ENCODE results near the gene TOMM5. TPM values are rescaled to one million over a fixed set of nuclear protein-coding genes. Genes with fewer than 3 reads are reported as not detected.

TOMM5 gene
- total RNA-seq, 2 donors from 2014 or later: 45.5 to 63.9 TPM

GRCh38 chr9:37551468-37551867 is 40.9 kb downstream of the TOMM5 start:
- H3K9me3 ChIP-seq: no peaks in the 10 kb centered on the region
- no peak overlapping the region for H3K27ac ChIP-seq
- no peaks in the 10 kb centered on the region for H3K4me1 ChIP-seq
- no peak overlapping the region for H3K4me3 ChIP-seq
- H3K27me3 ChIP-seq: no peaks in the 10 kb centered on the region
- TF ChIP-seq CTCF (IDR thresholded peaks at IDR 0.05): no peak
- no peak for DNase-seq (ENCODE audit: low spot score)
- no peaks in the 10 kb centered on the region for H3K36me3 ChIP-seq

GRCh38 chr9:37550781-37551180 is 41.6 kb downstream of the TOMM5 start:
- TF ChIP-seq CTCF (IDR thresholded peaks at IDR 0.05): no peak
- no peak for DNase-seq (ENCODE audit: low spot score)
- Histone ChIP-seq H3K4me1 (no peaks in the 10 kb centered on the region), H3K9me3 (no peaks in the 10 kb centered on the region), H3K27me3 (no peaks in the 10 kb centered on the region), H3K36me3 (no peaks in the 10 kb centered on the region), H3K27ac (no peak overlapping the region), H3K4me3 (no peak overlapping the region)

- no peak overlapping the region for H3K27ac ChIP-seq
- no peaks in the 10 kb centered on the region for H3K36me3 ChIP-seq
- H3K4me1 ChIP-seq: no peaks in the 10 kb centered on the region
- no peak for TF ChIP-seq CTCF (IDR thresholded peaks at IDR 0.05)
- H3K9me3 ChIP-seq: no peaks in the 10 kb centered on the region
- DNase-seq (ENCODE audit: low spot score): no peak
- no peak overlapping the region for H3K4me3 ChIP-seq
- H3K27me3 ChIP-seq: no peaks in the 10 kb centered on the region
These were observed 42.9 kb downstream of the TOMM5 start for GRCh38 chr9:37549527-37549926.

GRCh38 chr9:37547328-37547878 is 45.0 kb downstream of the TOMM5 start:
- DNase-seq (ENCODE audit: low spot score): no peak
- no peak for TF ChIP-seq CTCF (IDR thresholded peaks at IDR 0.05)
- H3K9me3 ChIP-seq: no peaks in the 10 kb centered on the region
- H3K4me3 ChIP-seq: no peak overlapping the region
- H3K27ac ChIP-seq: no peak overlapping the region
- no peaks in the 10 kb centered on the region for H3K36me3 ChIP-seq
- H3K4me1 ChIP-seq: no peaks in the 10 kb centered on the region
- no peaks in the 10 kb centered on the region for H3K27me3 ChIP-seq

GRCh38 chr9:37543468-37543867 is 48.9 kb downstream of the TOMM5 start:
- Histone ChIP-seq H3K4me1 (no peaks in the 10 kb centered on the region), H3K4me3 (no peak overlapping the region), H3K9me3 (no peaks in the 10 kb centered on the region), H3K27me3 (no peaks in the 10 kb centered on the region), H3K27ac (no peak overlapping the region), H3K36me3 (no peaks in the 10 kb centered on the region)
- TF ChIP-seq CTCF (IDR thresholded peaks at IDR 0.05): no peak
- DNase-seq (ENCODE audit: low spot score): no peak

- H3K27ac ChIP-seq: no peak overlapping the region
- H3K4me3 ChIP-seq: no peak overlapping the region
- H3K4me1 ChIP-seq: no peaks in the 10 kb centered on the region
- no peaks in the 10 kb centered on the region for H3K27me3 ChIP-seq
- H3K36me3 ChIP-seq: peaks cover 5% of the 10 kb centered on the region
- no peaks in the 10 kb centered on the region for H3K9me3 ChIP-seq
- no peak for DNase-seq (ENCODE audit: low spot score)
- no peak for TF ChIP-seq CTCF (IDR thresholded peaks at IDR 0.05)
These were observed 49.5 kb downstream of the TOMM5 start for GRCh38 chr9:37542895-37543294.
